Left cardiac atrium (tissue), 4 donors: ENCODE measurements around the gene TSPAN12. TPM values are rescaled to one million over a fixed set of nuclear protein-coding genes. Genes with fewer than 3 reads are reported as not detected.
"Not testable (repeated sequence)": the region's sequence is repeated elsewhere in the genome, so short reads cannot be mapped to it uniquely, and the experiment has no call there.

Experiments
- ATAC-seq, 2 donors: fragments of 200-7000 bp; cut with Tn5 transposase; one replicate each; pipeline ENCODE4 v1.9.1; 2020; ENCODE audit warnings: mild to moderate bottlenecking in 2 of 2, moderate library complexity in 2 of 2
- DNase-seq: peaks from one replicate; pipeline ENCODE4 v3.0.0-alpha.2; 2020
- intact Hi-C, 2 donors: fragments of 100-400 bp; cut with DNase I; formaldehyde crosslinking; loops; one replicate each; pipeline versions ENCODE4 v1.14.1 to v1.15.1; 2022 to 2023
- long read RNA-seq: library from polyadenylated mRNA; unstranded; transcript quantifications from one replicate; pipeline ENCODE4 v2.0.0, GENCODE V29; 2021
- total RNA-seq, 2 donors: library from RNA; stranded (reverse); fragmentation: NEBNext Ultra II Directional; extraction: Animal tissue kit (Norgen Biotek cat#: 25700); gene quantifications; one replicate each; pipeline ENCODE4 v1.2.1, GENCODE V29; 2021
- donor health status: DM: no; HTN: yes; CAD: no.
- donor health status: DM: no; HTN: yes; CAD: no; lungs with severe emphysema.
- donor health status: DM: yes; HTN: yes; CAD: no.
- donor health status: Dilated cardiomyopathy.

The TSPAN12 gene
- total RNA-seq, result 10 to 100 TPM; 46.9 to 50.5 TPM
- long read RNA-seq, transcript TSPAN12-201 (8 exons, 2,798 nt), result major isoform, 70 of 95 reads
- long read RNA-seq, partial matches to known transcripts, result 14 of 95 reads
- long read RNA-seq, other reads (novel, unspliced or antisense), result 11 of 95 reads

DNA sequence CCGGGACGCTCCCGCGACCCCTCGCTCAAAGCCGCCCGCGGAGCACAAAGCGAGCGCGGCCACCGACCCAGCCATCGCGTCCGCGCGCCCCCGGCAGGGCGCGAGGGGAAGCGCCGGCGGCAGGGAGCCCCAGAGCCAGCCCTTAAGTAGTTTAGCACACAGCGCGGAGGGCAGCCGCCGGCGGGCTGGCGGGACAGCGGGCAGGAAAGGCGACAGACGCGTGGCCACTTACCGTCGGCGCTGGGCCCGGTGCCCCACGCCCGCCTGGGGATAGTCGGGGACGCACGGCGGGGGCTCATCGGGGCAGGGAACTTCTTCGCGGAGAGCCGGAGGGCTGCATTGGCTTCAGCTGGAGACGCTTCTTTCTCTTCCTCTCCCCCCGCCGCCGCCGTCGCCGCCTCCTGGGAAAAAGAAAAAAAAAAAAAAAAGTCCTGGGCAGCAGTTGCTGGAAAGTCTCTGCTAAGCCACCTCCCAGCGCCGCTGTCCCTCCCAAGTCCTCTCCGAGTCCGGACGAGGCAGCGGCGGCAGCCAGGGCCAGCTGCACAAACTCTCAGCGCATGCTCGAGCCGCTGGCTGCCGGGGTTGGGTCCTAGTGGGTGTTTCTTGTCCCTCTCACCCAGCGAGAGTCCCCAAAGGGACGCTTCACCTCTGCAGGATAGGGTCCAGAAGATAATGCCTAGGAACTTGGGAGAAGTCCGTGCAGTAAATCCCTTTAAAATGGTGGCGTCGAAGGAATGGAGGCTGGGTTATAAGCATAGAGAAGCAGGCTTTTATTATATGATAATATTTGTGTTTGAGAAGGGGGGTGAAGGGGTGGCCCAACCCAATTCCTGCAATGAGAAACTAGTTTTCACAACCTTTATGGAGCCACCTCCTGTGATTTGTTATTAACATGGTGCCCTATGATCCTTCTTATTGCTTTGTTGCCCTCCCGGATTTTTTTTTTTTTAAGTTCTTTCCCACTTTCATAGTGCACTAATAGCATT lies at the start of gene TSPAN12:
Gene TSPAN12, minus strand, starts transcription at position 557 of the 986 bp plus-strand sequence. CDS start 1,381 bp downstream, outside the sequence.
- ATAC-seq (peak; percentile 93 to 96), DNase-seq (peak; percentile 92)
- intact Hi-C loops, result loop anchor here (2.0 to 10.0 kb wide), 4 partner anchors 51 to 93 kb away; partner anchors contain the start of gene ING3 (in 1 of the 2)

DNA sequence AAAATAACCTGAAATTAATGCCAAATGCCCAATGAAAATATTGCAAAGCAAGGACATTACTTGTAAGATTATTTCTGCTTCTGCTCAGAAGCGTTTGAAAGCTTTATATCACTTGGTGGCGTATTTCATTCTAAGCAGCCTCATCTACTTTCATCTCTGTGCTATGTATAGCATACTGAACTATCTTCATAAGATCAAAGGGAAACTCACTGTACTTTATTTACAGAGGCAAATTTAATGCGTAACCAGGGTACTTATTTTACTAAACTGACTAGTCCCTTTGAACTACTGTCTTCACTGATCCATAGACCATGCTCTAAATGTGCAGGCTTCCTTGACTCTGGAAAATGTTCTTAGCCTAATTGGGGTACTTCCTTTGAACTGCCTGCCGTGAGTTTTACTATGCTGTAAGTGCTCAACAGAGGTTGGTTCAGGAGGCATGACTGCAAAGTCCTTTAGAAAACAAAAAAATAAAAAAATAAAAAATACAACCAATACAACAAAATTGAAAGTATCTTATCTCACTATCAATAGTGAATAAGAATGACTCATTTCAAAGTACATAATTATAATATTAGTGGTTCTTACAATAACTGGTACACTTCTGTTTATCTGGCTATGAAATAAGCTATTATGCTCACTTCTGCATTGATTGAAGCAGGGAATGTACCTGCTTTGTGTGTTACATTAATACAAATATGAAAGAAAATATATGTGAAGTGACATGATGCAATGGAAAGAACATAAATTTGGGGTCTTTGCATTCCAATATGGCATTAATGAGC lies 41.0 kb upstream of the TSPAN12 start:
- intact Hi-C loops, result no loop called here
- ATAC-seq (no peak), DNase-seq (no peak)

DNA sequence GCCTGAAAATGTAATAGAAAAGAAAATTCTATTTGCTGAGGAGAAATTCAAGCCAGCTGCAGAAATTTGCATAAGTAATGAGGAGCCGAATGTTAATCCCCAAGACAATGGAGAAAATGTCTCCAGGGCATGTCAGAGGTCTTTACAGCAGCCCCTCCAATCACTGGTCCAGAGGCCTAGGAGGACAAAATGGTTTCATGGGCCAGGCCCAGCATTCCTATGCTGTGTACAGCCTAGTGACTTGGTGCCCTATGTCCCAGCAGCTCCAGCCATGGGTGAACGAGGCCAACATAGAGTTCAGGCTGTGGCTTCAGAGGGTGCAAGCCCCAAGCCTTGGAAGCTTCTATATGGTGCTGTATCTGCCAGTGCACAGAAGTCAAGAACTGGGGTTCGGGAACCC lies 37.3 kb upstream of the TSPAN12 start:
- DNase-seq, intact Hi-C loops, ATAC-seq: not testable (repeated sequence)

GRCh38 chr7:120885602-120886001 lies 27.7 kb upstream of the TSPAN12 start:
- ATAC-seq, intact Hi-C loops, DNase-seq: not testable (repeated sequence)

- no peak for DNase-seq
- no peak for ATAC-seq
- intact Hi-C loops, result no loop called here
Measured at GRCh38 chr7:120877701-120878100, 19.8 kb upstream of the TSPAN12 start.

DNA sequence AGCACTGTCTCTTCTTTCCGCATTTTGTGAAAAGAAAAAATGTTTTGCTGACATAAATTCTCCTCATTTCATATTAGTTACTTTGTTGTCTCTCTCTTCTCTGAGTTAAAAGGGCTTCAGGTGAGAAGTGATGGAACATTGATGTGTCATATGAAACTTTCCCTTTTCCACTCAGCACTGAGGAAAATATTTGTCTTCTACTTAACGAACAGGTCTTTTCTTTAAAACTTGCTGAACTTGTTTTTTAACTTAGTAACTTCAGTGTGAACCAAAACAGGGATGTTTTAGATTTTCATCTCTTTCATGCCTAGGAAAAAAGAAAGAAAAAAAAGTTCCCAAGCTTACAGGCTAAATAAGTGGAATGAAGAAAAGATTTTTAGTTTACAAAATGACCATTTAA lies 19.0 kb upstream of the TSPAN12 start:
- DNase-seq (no peak), ATAC-seq (no peak)
- intact Hi-C loops, result no loop called here

DNA sequence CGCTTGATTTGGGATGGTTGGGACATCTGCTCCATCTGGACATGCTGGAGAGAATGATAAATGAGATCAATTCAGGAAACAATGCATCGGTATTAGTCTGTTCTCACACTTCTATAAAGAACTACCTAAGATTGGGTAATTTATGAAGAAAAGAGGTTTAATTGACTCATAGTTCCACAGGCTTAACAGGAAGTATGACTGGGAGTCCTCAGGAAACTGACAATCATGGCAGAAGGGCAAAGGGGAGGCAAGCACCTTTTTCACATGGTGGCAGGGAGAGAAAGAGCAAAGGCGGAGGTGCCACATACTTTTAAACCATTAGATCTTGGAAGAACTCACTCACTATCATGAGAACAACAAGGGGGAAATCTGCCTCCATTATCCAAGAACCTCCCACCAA lies 16.8 kb upstream of the TSPAN12 start:
- intact Hi-C loops, result no loop called here
- no peak for ATAC-seq
- DNase-seq, result no peak

DNA sequence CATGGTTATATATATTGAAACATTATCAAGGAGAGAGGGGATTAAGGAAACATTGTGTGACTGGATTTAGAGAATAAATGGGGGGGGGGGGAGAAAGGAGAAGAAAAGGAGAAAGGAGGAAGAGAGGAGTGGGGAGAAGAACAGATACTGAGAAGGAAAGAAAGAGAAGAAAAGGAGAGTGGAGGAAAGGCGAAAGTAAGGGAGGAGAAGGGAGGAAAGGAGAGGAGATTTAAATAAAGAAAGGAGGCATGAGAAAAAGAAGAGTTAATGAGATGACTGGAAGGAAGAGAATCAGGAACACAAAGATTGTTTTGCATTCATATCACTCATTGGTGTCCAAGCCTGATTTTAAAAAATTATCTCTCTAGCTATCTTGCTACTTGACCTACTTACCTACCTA lies 16.1 kb upstream of the TSPAN12 start:
- ATAC-seq, result no peak

DNA sequence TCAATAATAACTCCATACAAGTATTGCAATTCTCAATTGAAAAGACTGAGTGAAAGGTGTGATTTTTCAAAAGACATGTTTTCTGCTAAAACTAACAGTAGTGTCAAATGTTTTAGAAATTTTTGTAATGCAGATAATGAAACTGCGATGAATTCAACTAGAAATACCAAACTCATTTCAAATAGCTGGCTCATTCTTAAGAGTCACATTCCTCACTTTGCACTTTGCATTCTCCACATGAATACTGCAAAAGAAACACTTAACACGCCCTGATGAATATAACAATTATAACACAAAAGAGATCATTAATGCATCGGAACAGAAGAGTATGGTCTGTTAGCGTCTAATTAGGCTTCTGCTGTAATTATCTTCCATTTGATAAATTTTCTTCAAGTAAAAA lies 15.5 kb upstream of the TSPAN12 start:
- no peak for ATAC-seq
- DNase-seq, result no peak
- intact Hi-C loops, result no loop called here

More for the DNA sequence above, 16.1 kb upstream of the TSPAN12 start:
- no peak for DNase-seq
- intact Hi-C loops, result no loop called here

- no peak for ATAC-seq
- intact Hi-C loops, result no loop called here
- no peak for DNase-seq
Measured at GRCh38 chr7:120869700-120870099, 11.8 kb upstream of the TSPAN12 start.

DNA sequence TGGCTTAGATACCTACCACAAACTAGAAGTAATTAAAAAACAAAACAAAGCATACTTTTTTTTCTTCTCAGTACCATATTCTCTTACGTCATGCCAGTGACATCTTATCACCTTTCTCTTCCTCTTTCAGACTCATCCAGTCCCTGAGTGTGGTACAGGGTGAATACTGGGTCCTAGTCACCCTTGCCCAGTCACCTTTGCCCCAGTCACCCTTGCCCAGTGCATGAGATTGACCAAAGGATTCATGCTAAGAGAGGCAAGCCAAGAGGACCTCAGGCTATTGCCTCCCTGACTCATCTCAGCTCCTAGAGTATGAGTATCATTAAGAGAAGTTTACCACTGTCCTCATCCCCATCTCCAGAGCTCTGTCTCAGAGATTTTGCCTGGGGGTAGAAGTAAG lies 10.0 kb upstream of the TSPAN12 start:
- intact Hi-C loops, result no loop called here
- no peak for ATAC-seq
- DNase-seq, result no peak

DNA sequence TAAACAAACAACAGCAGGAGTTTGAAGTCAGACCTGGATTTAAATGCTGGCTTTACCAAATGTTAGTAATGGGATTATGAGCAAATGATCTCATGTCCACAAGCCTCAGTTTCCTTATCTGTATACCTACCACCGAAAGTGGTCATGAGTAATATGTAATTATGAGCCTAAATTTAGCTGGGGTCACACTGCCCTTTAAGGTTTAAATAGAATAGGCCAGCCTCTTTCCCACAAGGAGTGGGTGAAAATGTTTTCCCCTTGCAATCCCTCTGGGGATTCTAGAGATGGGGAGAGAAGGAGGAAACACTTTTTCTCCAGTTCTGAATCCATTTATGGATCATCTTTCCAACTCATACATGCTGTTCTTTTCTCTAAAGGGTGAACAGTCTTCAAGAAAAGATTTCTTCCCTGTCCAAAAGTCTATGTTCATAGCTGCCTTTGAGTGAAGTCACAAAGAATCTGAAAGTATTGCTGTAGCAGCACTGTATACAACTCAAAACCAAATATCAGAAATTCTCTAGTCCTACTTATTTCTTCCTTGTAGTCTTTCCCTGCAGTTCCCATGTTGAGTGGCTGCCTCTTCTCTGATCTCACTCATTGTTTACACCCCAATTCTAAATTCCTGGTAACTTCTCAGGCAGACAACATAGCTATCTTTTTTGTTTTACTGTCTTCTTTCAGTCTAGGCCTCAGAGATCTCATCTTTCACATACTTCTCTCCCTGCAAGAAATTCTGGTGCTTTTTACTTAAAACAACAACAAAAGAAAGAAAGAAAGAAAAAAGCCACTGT lies 7.4 kb upstream of the TSPAN12 start:
- no peak for ATAC-seq

GRCh38 chr7:120864141-120864900 lies 6.4 kb upstream of the TSPAN12 start:
- intact Hi-C loops, result no loop called here
- ATAC-seq (no peak), DNase-seq (no peak)

More for the DNA sequence above, 7.4 kb upstream of the TSPAN12 start:
- intact Hi-C loops, result no loop called here
- no peak for DNase-seq

DNA sequence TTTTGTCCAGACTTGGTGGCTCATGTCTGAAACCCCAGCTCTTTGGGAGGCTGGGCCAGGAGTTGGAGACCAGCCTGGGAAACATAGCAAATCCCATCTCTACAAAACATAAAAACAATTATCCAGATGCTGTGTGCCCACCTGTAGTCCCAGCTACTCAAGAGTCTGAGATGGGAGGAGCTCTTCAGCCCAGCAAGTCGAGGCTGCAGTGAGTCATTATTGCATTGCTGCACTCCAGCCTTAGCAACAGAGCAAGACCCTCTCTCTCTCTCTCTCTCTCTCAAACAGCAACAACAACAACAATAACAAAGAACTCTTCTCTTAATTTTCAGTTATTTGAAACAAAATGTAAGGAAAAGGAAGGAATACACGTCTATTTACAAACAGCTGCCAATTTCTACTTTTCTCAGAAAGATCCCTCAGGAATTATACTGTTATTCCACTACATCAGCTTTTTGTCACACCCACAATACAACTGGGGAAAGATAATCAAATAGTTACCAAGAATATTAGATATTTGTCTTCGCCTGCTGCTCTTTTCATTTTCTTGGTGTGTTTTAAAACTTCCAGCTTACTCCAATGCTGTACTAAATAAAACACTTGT lies 5.1 kb upstream of the TSPAN12 start:
- intact Hi-C loops, result no loop called here
- no peak for ATAC-seq
- no peak for DNase-seq

DNA sequence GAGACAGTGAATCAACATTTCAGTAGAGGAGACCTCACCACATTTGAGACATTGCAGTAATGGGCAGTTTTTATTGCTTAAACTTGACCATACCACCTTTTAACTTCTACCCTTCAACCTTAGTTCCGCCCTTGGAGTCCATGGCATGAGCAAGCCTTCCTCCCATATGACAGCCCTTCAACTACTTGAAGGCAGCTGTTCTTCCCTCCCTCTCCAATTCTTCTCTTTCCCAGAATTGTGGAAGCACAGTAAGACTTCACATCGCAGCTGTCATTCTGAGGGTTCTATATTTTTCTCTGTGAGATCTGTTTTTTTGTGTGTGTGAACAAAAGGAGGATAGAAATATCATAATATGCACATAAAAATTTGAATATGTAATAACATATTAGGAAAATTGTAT lies 2.2 kb upstream of the TSPAN12 start:
- no peak for DNase-seq
- no peak for ATAC-seq
- intact Hi-C loops, result no loop called here

DNA sequence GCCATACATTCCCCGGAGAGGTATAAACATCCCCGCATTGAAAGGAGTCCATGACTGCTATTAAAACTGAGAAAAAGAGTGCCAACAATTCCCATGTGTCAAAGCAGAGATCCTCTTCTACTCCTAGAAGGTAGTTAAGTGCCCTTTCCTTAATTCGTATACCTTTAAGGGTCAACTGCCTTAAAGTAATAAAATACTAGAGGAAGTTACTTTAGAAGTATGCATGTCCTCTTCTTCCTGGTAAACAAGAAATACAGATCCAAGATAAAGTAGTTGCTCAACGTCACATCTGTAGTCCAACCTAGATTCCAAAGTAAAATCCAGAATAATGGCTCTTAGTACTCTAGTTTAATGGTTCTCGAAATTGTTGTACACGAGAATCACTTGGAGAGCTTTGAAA lies 1.5 kb upstream of the TSPAN12 start:
- no peak for ATAC-seq
- no peak for DNase-seq
- intact Hi-C loops, result loop anchor here (5.0 to 10.0 kb wide), 2 partner anchors 55 to 78 kb away; no protein-coding TSS in a partner anchor

GRCh38 chr7:120856621-120857352 lies 1.2 kb downstream of the TSPAN12 start:
- intact Hi-C loops, result loop anchor here (2.0 to 10.0 kb wide), 4 partner anchors 50 to 94 kb away; partner anchors contain the start of gene ING3 (in 1 of the 2)
- ATAC-seq, result peak; percentile 36 to 70
- peak; percentile 55 for DNase-seq
